Measurements from ENCODE around the gene INVS.
"Not testable (repeated sequence)": the region's sequence is repeated elsewhere in the genome, so short reads cannot be mapped to it uniquely, and the experiment has no call there.

Gene INVS

DNA sequence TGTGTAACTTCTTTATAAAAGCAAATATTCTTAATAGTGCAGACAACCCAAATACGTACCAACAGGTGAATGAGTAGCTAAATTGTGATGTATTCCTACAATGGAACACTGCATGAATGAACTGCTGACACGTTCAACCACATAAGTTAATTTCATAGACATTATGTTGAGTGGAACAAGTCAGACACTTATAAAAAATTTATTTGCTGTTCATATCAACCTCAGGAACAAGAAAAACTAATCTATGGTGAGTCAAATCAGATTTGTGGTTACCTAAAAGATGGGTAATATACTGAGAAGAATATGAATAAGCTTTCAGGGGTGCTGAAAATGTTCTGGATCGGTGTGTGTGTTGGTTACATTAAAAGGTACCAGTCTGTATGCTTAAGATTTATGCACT, 35.7 kb downstream of the INVS start:
- Histone ChIP-seq H3K27ac (no peak overlapping the region), H3K4me3 (ENCODE audit: low read depth, low read length) (no peak overlapping the region), H3K36me3 (ENCODE audit: control insufficient read depth, insufficient read depth, low read length) (no peaks in the 10 kb centered on the region), H3K4me1 (no peaks in the 10 kb centered on the region), H3K4me2 (ENCODE audit: low read length) (no peak overlapping the region), H3K79me2 (no peaks in the 10 kb centered on the region), H3K9ac (no peak overlapping the region), H2AFZ (no peak overlapping the region), H3K27me3 (ENCODE audit: control insufficient read depth, insufficient read depth, low read length) (no peaks in the 10 kb centered on the region), H3K9me3 (ENCODE audit: control insufficient read depth, low read length) (no peaks in the 10 kb centered on the region)
- TF ChIP-seq, protein P1, sequence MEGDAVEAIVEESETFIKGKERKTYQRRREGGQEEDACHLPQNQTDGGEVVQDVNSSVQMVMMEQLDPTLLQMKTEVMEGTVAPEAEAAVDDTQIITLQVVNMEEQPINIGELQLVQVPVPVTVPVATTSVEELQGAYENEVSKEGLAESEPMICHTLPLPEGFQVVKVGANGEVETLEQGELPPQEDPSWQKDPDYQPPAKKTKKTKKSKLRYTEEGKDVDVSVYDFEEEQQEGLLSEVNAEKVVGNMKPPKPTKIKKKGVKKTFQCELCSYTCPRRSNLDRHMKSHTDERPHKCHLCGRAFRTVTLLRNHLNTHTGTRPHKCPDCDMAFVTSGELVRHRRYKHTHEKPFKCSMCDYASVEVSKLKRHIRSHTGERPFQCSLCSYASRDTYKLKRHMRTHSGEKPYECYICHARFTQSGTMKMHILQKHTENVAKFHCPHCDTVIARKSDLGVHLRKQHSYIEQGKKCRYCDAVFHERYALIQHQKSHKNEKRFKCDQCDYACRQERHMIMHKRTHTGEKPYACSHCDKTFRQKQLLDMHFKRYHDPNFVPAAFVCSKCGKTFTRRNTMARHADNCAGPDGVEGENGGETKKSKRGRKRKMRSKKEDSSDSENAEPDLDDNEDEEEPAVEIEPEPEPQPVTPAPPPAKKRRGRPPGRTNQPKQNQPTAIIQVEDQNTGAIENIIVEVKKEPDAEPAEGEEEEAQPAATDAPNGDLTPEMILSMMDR (IDR thresholded peaks at IDR 0.05): no peak

DNA sequence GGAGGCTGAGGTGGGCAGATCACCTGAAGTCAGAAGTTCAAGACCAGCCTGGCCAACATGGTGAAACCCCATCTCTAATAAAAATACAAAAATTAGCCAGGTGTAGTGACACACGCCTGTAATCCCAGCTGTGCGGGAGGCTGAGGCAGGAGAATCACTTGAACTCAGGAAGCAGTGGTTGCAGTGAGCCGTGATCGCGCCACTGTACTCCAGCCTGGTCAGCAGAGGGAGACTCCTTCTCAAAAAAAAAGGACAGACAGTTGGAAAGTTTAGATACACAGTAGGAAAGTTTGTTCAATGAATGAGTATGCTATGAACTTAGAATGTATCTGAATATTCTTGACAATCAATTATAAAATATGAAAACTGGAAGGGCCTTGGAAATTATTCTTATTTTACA, 37.8 kb downstream of the INVS start:
- H3K9me3 ChIP-seq (ENCODE audit: control insufficient read depth, low read length); H3K4me2 ChIP-seq (ENCODE audit: low read length); H3K27me3 ChIP-seq (ENCODE audit: control insufficient read depth, insufficient read depth, low read length); H3K36me3 ChIP-seq (ENCODE audit: control insufficient read depth, insufficient read depth, low read length); H3K4me1 ChIP-seq; H3K27ac ChIP-seq; H3K9ac ChIP-seq; H3K79me2 ChIP-seq; H2AFZ ChIP-seq; H3K4me3 ChIP-seq (ENCODE audit: low read depth, low read length): not testable (repeated sequence)

DNA sequence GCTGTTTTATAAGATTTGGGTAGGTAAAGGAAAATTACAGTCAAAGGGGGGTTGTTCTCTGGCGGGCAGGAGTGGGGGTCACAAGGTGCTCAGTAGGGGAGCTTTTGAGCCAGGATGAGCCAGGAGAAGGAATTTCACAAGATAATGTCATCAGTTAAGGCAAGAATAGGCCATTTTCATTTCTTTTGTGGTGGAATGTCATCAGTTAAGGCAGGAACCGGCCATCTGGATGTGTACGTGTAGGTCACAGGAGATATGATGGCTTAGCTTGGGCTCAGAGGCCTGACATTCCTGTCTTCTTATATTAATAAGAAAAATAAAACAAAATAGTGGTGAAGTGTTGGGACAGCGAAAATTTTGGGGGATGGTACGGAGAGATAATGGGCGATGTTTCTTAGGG, 41.3 kb downstream of the INVS start:
- not testable (repeated sequence) for H3K9me3 ChIP-seq (ENCODE audit: control insufficient read depth, low read length); H3K36me3 ChIP-seq (ENCODE audit: control insufficient read depth, insufficient read depth, low read length); H3K27me3 ChIP-seq (ENCODE audit: control insufficient read depth, insufficient read depth, low read length)

DNA sequence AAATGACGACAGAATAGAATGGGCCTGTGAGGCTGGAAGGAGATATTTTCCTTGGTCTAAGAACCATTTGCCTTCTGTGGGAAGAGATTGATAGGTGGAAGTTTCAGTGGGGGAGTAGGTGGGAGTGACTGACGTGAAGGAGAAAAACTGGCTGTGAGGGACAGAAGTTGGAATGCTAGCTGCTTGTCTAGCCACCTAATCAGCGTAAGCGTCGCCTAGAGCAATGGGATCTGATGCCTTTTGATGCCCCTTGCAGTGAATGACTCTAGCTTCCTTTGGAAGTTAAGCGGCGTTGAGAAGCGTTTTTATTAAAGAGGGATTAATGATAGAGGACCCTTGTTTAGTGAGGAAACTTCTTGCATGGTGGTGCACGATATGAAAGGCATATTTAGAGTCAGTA, 42.8 kb downstream of the INVS start:
- not testable (repeated sequence) for H2AFZ ChIP-seq; H3K4me1 ChIP-seq; H3K9me3 ChIP-seq (ENCODE audit: control insufficient read depth, low read length); H3K4me2 ChIP-seq (ENCODE audit: low read length); H3K27me3 ChIP-seq (ENCODE audit: control insufficient read depth, insufficient read depth, low read length); H3K36me3 ChIP-seq (ENCODE audit: control insufficient read depth, insufficient read depth, low read length); H3K27ac ChIP-seq; H3K4me3 ChIP-seq (ENCODE audit: low read depth, low read length); H3K79me2 ChIP-seq; H3K9ac ChIP-seq

More for the DNA sequence above, 41.3 kb downstream of the INVS start:
- H3K4me3 ChIP-seq (ENCODE audit: low read depth, low read length); H3K9ac ChIP-seq; H3K79me2 ChIP-seq; H2AFZ ChIP-seq; H3K4me2 ChIP-seq (ENCODE audit: low read length); H3K27ac ChIP-seq; H3K4me1 ChIP-seq: not testable (repeated sequence)

DNA sequence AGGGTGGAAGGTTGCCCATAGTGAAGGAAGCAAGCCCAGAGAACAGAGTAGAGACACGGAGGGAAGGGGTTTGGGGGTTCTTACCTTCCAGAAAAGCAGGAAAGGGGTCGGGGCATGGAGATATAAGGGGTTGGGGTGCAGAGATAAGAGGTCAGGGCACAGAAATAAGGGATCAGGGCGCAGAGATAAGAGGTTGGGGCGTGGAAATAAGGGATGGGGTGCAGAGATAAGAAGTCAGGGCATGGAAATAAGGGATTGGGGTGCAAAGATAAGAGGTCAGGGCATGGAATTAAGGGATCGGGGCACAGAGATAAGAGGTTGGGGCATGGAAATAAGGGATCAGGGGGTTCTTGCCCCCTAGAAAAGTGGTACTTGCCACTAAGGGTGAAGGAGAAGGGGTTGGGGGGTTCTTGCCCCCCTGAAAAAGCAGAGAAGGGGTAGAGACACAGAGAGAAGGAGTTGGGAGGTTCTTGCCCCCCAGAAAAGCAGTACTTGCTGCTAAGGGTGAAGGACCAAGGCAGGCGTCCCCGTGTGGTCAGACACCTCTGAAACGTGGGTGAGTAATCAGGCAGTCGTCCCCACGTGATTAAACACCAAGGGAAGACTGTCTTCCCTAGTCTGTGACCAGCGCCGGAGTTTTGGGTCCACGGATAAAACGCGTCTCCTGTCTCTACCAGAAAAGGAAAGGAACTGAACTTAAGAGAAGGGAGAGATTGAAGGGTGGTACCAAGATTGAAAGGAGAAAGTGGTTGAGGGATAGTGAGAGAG, 46.3 kb downstream of the INVS start:
- not testable (repeated sequence) for H3K27me3 ChIP-seq (ENCODE audit: control insufficient read depth, insufficient read depth, low read length); H3K79me2 ChIP-seq; H3K9ac ChIP-seq; H3K27ac ChIP-seq; H3K4me3 ChIP-seq (ENCODE audit: low read depth, low read length); H3K36me3 ChIP-seq (ENCODE audit: control insufficient read depth, insufficient read depth, low read length); H3K4me1 ChIP-seq; H3K9me3 ChIP-seq (ENCODE audit: control insufficient read depth, low read length); H2AFZ ChIP-seq; H3K4me2 ChIP-seq (ENCODE audit: low read length)

DNA sequence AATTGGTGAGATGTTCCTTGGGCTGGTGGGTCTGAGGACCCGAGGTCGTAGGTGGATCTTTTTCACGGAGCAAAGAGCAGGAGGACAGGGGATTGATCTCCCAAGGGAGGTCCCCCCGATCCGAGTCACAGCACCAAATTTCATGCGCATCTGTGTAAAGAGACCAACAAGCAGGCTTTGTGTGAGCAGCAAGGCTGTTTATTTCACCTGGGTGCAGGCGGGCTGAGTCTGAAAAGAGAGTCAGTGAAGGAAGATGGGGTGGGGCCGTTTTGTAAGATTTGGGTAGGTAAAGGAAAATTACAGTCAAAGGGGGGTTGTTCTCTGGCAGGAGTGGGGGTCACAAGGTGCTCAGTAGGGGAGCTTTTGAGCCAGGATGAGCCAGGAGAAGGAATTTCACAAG, 46.9 kb downstream of the INVS start:
- H3K9ac ChIP-seq, H3K27ac ChIP-seq: not testable (repeated sequence)

DNA sequence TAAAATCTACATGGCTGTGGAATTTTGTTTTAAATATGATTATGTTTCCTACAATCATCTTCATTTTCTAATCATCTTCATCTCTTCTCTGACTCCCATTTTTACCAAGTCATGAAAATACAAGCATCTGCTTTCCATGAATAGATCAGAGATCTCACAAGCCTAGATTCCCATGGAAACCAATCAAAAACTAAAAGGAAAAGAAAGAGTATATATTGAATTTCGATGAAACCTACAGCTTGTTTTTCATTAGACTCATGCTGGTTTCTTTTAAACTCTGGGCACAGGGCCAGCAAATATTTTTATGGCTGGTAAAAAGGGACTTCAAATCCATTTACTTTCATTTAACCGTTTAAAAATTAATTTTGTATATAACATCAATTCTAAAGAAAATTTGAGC, 51.2 kb downstream of the INVS start:
- H2AFZ ChIP-seq: no peak overlapping the region
- no peak overlapping the region for H3K9ac ChIP-seq
- peaks cover 4% of the 10 kb centered on the region for H3K4me1 ChIP-seq
- H3K4me2 ChIP-seq (ENCODE audit: low read length): no peak overlapping the region
- H3K9me3 ChIP-seq (ENCODE audit: control insufficient read depth, low read length): no peaks in the 10 kb centered on the region
- TF ChIP-seq, protein P1 (IDR thresholded peaks at IDR 0.05): no peak
- H3K4me3 ChIP-seq (ENCODE audit: low read depth, low read length): no peak overlapping the region
- H3K27me3 ChIP-seq (ENCODE audit: control insufficient read depth, insufficient read depth, low read length): no peaks in the 10 kb centered on the region
- H3K79me2 ChIP-seq: no peaks in the 10 kb centered on the region
- no peak overlapping the region for H3K27ac ChIP-seq
- H3K36me3 ChIP-seq (ENCODE audit: control insufficient read depth, insufficient read depth, low read length): no peaks in the 10 kb centered on the region

More for the DNA sequence above, 46.9 kb downstream of the INVS start:
- not testable (repeated sequence) for H3K27me3 ChIP-seq (ENCODE audit: control insufficient read depth, insufficient read depth, low read length); H3K36me3 ChIP-seq (ENCODE audit: control insufficient read depth, insufficient read depth, low read length); H2AFZ ChIP-seq; H3K4me1 ChIP-seq; H3K4me2 ChIP-seq (ENCODE audit: low read length); H3K9me3 ChIP-seq (ENCODE audit: control insufficient read depth, low read length); H3K4me3 ChIP-seq (ENCODE audit: low read depth, low read length); H3K79me2 ChIP-seq

Measured in parathyroid adenoma (tissue), 2 donors.